NCI-H187 treated with DMSO at 0.1 percent for 48 hours (cell line): Measurements from ENCODE around the gene CUBN.
"Not testable (repeated sequence)": the region's sequence is repeated elsewhere in the genome, so short reads cannot be mapped to it uniquely, and the experiment has no call there.

ENCODE experiments used
- DNase-seq: peaks from one replicate; lab custom pipeline; 2025; lab: John Stamatoyannopoulos, UW

The CUBN gene

GRCh38 chr10:16867556-16867955 lies 262.1 kb downstream of the CUBN start:
- no peak for DNase-seq

DNA sequence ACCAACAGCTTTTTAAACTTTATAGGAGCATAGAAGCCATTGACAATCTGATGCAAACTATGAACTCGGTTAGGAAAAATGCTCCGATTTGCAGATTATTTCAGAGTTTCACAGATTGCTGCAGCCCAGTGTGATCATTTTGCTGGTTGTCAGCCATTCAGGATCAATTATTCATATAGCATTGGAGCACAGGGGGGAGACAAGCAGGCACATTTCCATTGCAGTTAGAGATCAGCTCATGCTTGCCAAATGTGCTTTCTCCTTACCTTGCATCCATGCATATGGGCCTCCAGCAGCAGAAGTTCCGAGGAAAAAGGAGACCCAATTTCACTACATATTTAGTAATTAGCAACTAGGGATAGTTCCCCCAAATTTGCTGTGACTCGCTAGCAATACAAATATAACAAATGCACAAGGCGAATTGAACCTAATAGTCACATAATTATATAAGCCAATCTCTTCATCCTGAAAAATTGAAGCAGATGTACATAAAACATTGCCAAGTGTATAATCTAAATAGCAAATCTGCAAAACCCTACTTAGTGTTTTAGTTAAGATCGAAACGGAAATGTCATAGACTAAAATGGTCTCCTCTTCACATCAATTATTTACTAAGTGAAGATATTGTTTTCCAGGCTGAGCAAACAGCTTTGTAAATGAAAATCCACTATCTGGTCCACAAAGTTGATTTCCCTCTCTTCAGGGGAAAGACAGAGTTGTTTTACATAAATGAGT lies 262.9 kb downstream of the CUBN start:
- no peak for DNase-seq

DNA sequence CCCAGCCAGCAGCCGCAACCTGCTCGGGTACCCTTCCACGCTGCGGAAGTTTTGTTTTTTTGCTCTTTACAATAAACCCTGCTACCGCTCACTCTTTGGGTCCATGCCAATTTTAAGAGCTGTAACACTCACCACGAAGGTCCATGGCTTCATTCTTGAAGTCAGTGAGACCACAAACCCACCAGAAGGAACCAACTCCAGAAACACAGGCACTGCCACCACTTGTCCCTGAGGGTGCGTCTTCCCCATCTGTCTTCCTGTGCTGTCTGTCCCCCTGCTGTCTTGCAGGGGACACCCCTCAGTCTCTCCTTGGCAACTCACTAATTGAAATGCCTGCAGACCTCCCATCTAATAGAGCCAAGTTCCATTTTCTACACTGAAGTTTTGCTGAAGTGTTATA lies 263.8 kb downstream of the CUBN start:
- no peak for DNase-seq

DNA sequence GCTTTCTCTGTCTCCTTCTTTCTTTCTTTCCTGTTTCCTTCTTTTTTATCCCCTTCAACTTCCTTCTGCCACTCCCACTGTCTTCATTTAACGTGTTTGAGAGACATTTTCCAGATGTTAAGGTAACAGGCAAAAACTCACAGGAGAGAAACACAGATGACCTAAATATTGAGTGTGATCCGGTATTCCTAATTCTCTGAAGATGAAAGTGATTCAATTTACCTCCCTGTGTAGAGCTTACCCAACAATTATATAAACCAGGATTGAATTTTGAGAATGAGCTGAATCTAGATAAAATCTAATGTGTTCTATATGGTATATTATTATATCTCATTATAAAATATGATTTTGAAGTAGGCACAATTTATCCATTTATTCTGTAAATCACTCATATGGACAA lies 265.8 kb downstream of the CUBN start:
- DNase-seq: no peak

GRCh38 chr10:16857419-16857818 lies 272.2 kb downstream of the CUBN start:
- no peak for DNase-seq

GRCh38 chr10:16856567-16856966 lies 273.0 kb downstream of the CUBN start:
- DNase-seq: no peak

- no peak for DNase-seq
Observed at GRCh38 chr10:16856092-16856491, 273.5 kb downstream of the CUBN start.

- no peak for DNase-seq
Observed at GRCh38 chr10:16854623-16855022, 275.0 kb downstream of the CUBN start.

GRCh38 chr10:16853809-16854208 lies 275.8 kb downstream of the CUBN start:
- DNase-seq: no peak

DNA sequence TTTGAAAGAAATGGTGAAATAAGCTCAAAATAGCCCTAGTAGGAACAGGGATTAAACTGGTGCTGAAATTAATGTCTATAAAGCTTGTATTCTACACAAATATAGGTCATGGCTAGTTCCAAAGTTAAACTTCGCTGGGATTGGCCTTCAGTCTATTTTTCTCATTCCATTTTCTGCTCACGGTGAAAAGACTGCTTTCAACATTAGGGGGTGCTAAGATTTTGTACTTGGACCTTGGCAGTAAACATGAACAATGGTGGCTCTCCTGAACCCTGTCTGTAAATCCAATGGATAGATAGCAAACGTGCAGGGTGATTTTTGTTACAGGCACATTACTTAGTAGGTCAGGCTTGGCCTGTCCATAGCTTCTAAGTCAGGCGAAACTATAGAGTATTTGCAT lies 276.4 kb downstream of the CUBN start:
- DNase-seq: no peak

DNA sequence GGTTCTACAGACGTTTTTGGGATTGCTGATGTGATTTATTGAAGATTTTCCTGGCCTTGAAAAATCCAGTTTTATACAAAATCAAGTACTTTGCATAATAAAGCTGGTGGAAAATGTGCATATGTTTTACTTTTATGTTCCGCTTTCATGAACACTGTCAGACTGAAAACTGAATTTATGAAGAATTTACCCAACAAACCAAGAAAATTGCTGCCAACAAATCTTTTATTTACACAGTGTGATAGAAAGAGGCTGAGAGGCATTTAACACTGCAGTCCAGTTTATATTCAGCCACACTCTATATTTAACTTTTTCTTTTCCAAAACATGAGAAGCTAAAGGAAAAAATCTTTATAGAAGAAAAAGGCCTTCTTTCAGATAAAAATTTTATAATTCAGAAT lies 277.0 kb downstream of the CUBN start:
- no peak for DNase-seq

DNA sequence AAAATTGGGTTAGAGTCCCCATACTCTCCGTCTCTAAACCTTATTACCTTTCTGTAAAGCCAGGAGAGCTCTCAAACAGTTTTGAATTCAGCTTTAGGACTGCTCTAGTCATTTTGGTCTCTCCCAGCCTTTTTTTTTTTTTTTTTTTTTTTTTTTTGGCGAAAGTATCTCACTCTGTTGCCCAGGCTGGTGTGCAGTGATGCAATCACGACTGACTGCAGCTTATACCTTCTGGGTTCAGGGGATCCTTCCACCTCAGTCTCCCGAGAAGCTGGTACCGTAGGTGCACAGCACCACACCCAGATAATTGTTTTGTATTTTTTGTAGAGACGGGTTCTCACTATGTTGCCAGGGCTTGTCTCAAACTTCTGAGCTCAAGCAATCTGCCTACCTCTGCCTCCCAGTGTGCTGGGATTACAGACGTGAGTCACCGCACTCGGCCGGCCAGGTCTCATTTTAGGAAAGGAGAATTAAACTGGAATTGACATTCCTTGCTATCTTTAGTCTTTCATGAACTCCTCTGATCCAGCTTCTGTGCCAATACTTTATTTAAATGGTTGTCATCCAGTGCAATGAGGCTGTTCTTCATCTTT lies 281.0 kb downstream of the CUBN start:
- DNase-seq: no peak

DNA sequence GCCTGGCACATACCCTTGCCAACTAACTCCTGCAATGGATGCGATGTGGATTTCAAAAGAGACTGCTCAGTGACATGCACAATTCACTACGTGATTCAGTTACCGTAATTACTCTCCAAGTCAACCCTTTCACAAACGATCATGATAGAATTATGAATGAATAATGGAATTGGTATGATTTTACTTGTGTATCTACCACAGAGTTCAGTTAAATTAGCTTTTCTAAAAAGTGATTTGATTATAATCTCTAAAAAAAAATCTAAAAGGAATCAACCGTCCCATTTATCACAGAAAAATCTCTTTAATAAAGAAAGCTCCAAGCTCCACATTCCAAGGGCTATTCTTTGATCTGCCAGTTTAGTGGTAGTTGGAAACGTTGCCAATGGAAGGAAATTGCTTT lies 282.0 kb downstream of the CUBN start:
- no peak for DNase-seq

DNA sequence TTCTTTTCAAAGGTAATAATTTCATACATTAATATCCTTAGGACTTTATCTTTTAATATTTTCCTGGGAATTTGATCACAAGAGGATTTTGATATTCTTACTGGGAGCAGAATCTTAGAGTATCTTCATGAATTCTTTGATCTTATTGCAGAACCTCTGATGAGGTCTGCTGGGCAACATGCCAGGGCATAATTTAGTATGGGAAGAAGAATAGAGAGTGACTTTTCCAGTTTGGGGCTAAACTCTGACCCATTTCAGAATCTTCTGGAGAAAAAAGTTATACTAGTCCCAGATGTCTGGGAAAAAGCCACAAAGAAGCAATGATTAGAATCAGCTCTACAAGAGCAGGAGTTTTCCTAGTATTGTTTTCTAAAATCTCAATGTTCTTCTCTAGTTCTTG lies 284.4 kb downstream of the CUBN start:
- DNase-seq: no peak

DNA sequence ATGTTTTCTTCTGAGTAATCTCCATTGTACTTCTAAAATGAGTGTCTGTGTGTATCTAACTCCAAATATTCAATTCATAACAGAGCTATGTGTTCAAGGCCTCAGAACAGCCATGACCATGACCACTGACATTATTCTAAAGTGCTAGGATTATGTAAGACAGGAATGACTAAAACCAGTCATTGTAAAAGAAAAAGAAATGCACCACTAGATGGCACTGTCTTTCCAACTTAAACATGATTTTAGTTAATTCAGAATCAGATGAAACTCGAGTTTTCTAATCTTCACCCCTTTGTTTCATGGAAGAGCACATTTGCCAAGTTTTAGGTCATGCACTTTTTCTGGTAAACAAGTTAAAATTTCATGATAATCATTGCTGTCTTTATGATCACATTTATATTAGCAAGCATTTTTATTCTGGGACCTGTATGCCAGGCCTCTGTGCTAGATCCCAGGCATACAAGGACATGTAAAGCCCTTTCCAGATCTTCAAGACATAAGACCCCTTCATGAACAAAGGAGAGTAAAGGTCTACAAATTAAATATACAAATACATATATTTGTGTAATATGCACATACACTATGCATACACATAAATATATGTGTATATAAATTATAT lies 286.2 kb downstream of the CUBN start:
- DNase-seq: peak; percentile 0

- no peak for DNase-seq
Observed at GRCh38 chr10:16835228-16835627, 294.4 kb downstream of the CUBN start.

- DNase-seq: no peak
Observed at GRCh38 chr10:16832351-16833080, 297.1 kb downstream of the CUBN start.

DNA sequence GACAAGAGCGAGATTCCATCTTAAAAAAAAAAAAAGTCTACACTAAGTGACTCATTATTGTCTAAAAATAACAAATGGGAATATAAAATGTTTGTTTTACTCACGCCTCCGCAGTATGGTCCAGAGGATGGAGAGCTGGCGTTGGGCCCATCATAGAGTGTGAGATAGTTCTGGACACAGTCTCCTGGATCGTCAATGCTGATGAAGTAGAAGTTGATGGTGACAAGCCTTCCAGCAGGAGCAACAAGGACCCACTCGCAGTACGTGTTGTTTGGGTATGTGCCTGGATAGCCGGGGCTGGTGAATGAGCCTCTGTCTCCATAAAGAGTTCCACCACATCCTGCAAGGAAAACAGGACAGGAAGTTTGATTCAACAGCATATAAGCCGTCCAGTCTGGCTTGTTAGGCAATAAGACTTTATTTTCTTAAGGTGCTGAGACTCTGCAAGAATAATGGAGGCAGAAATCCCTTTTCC lies 300.9 kb downstream of the CUBN start:
- DNase-seq: no peak

DNA sequence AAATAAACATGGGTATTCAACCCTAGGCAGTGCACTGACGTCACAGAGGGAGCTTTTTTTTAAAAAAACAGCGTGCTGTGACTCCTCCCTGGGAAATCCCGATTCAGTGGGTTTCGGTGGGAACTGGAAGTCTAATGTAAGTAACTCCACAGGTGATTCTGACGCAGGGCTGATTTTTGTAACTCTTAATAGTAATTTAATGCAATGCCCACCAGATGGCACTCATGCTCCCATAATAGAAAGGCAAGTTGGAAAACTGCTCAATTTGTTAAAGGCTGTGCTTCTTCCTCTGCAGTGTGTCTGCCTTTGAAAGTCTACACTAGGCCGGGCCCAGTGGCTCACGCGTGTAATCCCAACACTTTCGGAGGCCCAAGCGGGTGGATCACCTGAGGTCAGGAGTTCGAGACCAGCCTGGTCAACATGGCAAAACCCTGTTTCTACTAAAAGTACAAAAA lies 301.5 kb downstream of the CUBN start:
- peak; percentile 4 for DNase-seq

GRCh38 chr10:16827474-16827873 lies 302.1 kb downstream of the CUBN start:
- not testable (repeated sequence) for DNase-seq

GRCh38 chr10:16822726-16823360 lies 306.8 kb downstream of the CUBN start:
- no peak for DNase-seq

DNA sequence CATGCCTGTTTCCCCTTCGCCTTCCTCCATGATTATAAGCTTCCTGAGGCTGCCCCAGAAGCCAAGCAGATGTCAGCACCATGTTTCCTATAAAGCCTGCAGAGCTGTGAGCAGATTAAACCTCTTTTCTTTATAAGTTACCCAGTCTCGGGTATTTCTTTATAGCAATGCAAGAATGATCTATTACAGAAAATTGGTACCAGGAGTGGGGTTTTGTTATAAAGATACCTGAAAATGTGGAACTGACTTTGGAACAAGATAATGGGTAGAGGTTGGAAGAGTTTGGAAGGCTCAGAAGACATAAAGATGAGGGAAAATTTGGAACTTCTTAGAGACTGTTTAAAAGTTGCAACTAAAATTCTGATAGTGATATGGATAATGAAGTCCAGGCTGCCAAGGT lies 307.6 kb downstream of the CUBN start:
- DNase-seq: no peak
